AG10803 (cell line): ENCODE data around the gene PLEKHM3.
"Not testable (repeated sequence)": the region's sequence is repeated elsewhere in the genome, so short reads cannot be mapped to it uniquely, and the experiment has no call there.

Experiments used
- DNase-seq: peaks from one replicate; pipeline ENCODE4 v3.0.0; 2010; ENCODE audit warnings: low read depth
- H3K4me3 ChIP-seq: 2 replicates; pipeline ENCODE4 v1.5.1; 2011; ENCODE audit warnings: mild to moderate bottlenecking, low read length, control low read depth
- CTCF ChIP-seq: conservative IDR thresholded peaks from 2 replicates; pipeline ENCODE4 v1.5.1; 2011; ENCODE audit warnings: mild to moderate bottlenecking, low read length, control low read depth, inconsistent platforms

PLEKHM3 gene

GRCh38 chr2:207920321-207920720, 105.0 kb downstream of the PLEKHM3 start:
- no peak for TF ChIP-seq CTCF
- no peak overlapping the region for H3K4me3 ChIP-seq
- DNase-seq, result no peak

- no peak for DNase-seq
- H3K4me3 ChIP-seq, result no peak overlapping the region
- TF ChIP-seq CTCF, result no peak
These were observed 106.0 kb downstream of the PLEKHM3 start for GRCh38 chr2:207919164-207919919.

- no peak overlapping the region for H3K4me3 ChIP-seq
- DNase-seq, result no peak
- TF ChIP-seq CTCF, result no peak
These were observed 110.6 kb downstream of the PLEKHM3 start for GRCh38 chr2:207914716-207915115.

- no peak overlapping the region for H3K4me3 ChIP-seq
- no peak for TF ChIP-seq CTCF
- no peak for DNase-seq
These were observed 111.5 kb downstream of the PLEKHM3 start for GRCh38 chr2:207913772-207914358.

GRCh38 chr2:207911856-207912255, 113.5 kb downstream of the PLEKHM3 start:
- DNase-seq, result no peak
- no peak overlapping the region for H3K4me3 ChIP-seq
- TF ChIP-seq CTCF, result no peak

GRCh38 chr2:207911215-207911614, 114.1 kb downstream of the PLEKHM3 start:
- no peak overlapping the region for H3K4me3 ChIP-seq
- TF ChIP-seq CTCF, result no peak
- no peak for DNase-seq

GRCh38 chr2:207906495-207906894, 118.8 kb downstream of the PLEKHM3 start:
- not testable (repeated sequence) for DNase-seq

More at GRCh38 chr2:207906495-207906894, 118.8 kb downstream of the PLEKHM3 start:
- not testable (repeated sequence) for H3K4me3 ChIP-seq
